ENCODE measurements around the gene RPL27A.

Gene RPL27A

DNA sequence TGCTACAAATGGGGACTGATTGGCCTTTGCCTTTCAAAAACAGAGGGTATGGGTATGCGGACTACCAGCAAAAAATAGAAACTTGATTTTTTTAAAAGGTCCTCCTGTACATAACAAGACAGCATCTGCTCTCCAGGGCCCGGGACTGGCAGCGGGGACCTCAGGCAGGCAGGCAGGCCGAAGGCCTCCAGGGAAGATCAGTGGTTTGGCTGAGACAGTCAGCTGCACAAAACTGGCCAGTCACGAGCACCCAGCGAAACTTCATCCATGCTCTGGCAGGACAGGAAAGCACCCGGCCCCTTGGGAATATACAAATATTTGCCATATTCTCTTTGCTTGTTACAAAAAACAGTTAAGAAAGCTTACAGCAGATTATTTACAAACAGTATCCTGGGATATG, 11.0 kb downstream of the RPL27A start:
- TF ChIP-seq, protein P1, sequence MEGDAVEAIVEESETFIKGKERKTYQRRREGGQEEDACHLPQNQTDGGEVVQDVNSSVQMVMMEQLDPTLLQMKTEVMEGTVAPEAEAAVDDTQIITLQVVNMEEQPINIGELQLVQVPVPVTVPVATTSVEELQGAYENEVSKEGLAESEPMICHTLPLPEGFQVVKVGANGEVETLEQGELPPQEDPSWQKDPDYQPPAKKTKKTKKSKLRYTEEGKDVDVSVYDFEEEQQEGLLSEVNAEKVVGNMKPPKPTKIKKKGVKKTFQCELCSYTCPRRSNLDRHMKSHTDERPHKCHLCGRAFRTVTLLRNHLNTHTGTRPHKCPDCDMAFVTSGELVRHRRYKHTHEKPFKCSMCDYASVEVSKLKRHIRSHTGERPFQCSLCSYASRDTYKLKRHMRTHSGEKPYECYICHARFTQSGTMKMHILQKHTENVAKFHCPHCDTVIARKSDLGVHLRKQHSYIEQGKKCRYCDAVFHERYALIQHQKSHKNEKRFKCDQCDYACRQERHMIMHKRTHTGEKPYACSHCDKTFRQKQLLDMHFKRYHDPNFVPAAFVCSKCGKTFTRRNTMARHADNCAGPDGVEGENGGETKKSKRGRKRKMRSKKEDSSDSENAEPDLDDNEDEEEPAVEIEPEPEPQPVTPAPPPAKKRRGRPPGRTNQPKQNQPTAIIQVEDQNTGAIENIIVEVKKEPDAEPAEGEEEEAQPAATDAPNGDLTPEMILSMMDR (IDR thresholded peaks at IDR 0.05): no peak

DNA sequence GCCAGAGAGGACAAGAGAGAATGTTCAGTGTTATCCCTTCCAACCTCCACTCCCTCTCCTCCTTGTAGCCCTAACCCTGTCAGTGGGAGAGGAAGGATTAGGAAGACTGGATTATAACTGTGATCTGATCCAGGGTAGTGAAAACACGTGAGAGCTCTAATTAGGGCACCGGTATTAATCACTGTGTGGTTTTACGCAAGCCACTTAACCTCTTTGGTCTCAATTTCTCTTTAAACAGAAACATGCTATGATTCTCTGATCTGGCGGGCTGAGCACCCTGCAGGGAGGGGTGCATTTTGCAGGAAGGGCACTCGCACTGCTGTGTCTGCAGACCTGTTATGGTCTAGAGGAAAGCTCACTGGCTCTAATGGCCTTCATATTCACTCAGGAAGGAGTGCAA, 11.5 kb downstream of the RPL27A start:
- TF ChIP-seq, protein P1 (IDR thresholded peaks at IDR 0.05): no peak

DNA sequence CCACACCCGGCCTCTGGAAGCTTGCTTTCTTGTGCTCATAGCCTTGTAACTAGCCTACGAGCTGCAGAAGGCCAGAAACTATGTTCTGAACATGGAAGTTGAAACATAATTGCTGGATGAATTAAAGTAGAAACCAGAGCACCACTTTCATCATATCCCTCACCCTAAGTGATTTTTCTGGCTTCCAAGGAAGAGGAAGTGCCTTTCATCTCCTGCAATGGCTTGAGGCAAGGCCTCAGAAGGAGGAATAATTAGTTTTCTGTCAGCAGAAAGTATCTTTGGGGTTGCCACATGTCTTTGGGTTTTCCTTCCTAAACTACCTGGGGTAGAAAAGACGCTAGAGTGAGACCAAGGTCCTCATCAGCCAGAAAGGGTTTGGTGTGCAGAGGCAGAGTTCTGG, 14.5 kb downstream of the RPL27A start:
- TF ChIP-seq, protein P1 (IDR thresholded peaks at IDR 0.05): no peak

DNA sequence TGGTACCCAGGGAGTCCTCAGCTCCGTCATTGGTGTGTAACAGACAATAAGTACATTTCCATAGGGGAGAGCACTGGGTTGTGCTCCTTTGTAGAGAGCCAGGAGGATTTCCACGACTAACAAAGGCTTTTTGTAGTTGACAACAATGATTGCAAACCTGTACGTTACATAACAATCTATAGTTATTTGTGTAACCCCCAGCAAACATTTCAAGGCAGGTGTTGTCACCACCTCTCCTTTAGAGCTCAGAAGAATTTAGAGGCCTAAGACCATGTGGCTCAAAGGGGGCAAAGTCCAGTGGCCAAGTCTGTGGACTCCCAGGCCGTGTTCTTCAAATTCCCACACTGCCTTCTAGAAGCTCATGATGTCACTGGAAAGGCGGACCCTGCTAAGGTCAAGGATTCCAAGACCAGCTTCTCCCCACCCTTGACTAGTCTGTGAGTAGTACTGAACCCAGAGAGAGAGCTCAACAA, 15.8 kb downstream of the RPL27A start:
- TF ChIP-seq, protein P1 (IDR thresholded peaks at IDR 0.05): no peak

DNA sequence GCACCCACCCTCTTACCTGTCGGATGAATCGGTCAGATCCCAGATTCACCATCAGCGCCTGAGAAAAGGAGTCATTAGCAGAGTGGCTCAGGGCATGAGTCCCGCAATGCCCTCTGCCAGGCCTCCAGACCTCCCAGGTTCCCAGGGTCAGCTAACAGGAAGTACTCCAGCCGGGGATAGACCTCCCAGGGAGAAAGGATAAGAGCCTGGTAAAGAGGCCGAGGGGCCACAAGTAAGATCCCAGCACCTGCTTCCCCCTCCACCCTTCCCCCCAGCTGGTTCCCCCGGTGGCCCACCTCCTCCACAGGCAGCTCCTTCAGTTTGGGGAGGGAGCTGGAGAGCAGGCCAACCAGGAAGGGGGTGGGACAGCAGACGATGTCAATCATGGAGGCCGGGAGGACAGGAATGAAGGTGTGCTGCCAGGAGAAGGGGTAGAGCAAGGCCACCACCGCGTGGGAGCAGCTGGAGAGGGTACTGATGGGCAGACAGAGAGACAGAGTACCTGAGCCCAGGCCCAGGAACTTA, 16.4 kb downstream of the RPL27A start:
- TF ChIP-seq, protein P1 (IDR thresholded peaks at IDR 0.05): no peak

DNA sequence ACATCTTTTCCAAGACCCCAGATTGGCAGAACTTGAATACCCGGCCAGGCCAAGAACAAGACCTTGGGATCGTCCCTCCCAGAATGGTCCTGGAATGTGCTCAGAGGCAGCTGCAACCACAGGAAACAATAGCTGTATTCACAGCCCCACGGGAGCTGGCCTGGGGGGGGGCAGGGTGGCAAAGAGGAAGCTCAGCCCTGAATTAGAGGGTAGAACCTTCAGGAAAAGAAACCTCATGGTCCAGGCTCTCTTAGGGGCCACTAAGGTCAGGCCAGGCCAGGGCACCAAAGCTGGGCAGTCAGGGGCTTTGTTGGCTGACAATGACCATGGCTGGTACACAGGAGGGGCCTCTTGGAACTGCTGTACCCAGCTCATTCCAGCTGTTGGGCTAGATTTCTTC, 17.3 kb downstream of the RPL27A start:
- TF ChIP-seq, protein P1 (IDR thresholded peaks at IDR 0.05): no peak

DNA sequence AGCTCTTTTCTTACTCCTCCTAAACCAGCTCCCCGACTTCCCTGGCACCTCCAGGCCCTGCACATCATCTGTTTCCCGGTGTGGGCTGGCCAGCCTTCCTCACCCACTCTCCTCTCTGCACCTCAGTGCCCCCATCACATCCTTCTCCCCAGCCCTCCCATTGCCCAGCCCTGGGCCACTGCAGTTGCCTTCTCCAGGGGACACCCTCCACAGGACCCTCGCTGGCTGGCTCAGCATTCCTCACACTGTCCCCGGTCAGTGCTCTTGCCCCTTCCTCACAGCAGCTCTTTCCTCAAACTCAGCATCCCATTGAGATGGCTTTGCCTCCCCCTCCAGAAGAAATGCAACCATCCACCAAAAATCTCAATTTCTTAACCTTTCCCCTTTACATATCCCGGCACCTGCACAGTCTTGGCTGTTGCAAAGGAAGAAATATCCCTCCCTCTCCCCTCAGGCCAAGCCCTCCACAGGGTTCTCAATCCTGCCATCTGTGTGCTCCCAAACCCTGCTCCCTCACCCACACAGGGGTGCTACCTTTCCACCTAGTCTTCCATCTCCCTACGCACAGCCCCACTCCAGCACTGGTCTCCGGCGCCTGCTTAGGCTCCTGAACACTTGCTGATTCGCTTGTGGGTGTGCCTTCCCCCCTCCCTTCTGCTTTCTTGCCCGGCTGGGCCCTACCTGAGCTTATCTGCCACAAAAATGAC, 19.5 kb downstream of the RPL27A start:
- TF ChIP-seq, protein P1 (IDR thresholded peaks at IDR 0.05): no peak

Measured in LNCAP (cell line).